GM12875 (cell line): ENCODE measurements around the gene SCNM1.
"Not testable (repeated sequence)": the region's sequence is repeated elsewhere in the genome, so short reads cannot be mapped to it uniquely, and the experiment has no call there.

ENCODE experiments used
- H3K4me3 ChIP-seq: one replicate; pipeline ENCODE4 v1.5.1; 2011; ENCODE audit warnings: low read depth, low read length, control low read depth
- TF ChIP-seq, protein P1 (sequence below): IDR thresholded peaks from 2 replicates; pipeline ENCODE4 v1.5.1; 2011; ENCODE audit warnings: low read depth, mild to moderate bottlenecking, control low read depth, inconsistent platforms, low read length, moderate library complexity, borderline replicate concordance; ENCODE audit not compliant: insufficient read depth

Gene SCNM1

DNA sequence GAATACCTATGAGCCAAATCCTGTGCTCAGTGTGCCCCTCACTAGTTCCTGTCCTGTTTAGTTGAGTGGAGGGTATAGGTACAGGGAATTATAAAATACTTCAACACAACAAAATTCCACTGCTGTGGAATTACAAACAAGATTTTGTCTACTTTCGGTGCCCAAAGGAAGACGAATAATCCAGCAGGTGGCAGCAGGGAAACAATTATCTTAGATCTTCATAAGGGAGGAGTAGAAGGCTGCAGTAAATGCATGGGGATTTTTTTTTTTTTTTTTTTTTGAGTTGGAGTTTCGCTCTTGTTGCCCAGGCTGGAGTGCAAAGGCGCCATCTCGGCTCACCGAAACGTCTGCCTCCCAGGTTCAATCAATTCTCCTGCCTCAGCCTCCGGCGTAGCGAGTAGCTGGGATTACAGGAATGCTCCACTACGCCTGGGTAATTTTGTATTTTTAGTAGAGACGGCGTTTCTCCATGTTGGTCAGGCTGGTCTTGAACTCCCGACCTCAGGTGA, 30.4 kb downstream of the SCNM1 start:
- no peak overlapping the region for H3K4me3 ChIP-seq
- TF ChIP-seq, protein P1, sequence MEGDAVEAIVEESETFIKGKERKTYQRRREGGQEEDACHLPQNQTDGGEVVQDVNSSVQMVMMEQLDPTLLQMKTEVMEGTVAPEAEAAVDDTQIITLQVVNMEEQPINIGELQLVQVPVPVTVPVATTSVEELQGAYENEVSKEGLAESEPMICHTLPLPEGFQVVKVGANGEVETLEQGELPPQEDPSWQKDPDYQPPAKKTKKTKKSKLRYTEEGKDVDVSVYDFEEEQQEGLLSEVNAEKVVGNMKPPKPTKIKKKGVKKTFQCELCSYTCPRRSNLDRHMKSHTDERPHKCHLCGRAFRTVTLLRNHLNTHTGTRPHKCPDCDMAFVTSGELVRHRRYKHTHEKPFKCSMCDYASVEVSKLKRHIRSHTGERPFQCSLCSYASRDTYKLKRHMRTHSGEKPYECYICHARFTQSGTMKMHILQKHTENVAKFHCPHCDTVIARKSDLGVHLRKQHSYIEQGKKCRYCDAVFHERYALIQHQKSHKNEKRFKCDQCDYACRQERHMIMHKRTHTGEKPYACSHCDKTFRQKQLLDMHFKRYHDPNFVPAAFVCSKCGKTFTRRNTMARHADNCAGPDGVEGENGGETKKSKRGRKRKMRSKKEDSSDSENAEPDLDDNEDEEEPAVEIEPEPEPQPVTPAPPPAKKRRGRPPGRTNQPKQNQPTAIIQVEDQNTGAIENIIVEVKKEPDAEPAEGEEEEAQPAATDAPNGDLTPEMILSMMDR: peak; percentile 31; the same call in 1 of the 2 replicates

DNA sequence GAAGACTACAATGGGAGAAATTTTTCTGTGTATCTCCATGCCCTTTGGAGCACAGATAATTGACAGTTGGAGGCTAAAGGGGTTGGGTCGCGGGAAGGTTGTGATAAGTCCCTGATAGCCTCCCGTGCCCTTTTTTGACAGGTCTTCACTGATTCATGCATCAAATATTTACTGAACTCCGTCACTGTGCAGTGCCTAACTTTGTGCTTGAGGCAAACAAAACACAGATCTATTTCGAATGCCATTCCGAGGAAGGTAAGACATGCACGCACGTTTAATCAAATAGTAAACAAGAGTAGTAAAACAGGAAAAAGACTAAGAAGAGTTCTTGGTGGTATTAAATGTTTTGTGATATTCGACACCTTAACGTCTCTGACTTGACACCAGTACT, 31.9 kb downstream of the SCNM1 start:
- peak overlapping the region; percentile 78 for H3K4me3 ChIP-seq
- TF ChIP-seq, protein P1: no peak

- TF ChIP-seq, protein P1: no peak
- H3K4me3 ChIP-seq: peak within 1 kb of the TSS; percentile 78
These were observed 32.5 kb downstream of the SCNM1 start, which contains the start of gene PIP5K1A for GRCh38 chr1:151198254-151199127. PIP5K1A (plus strand) TSS chr1:151198552; CDS start chr1:151198997, 445 bp downstream.

- peak overlapping the region; percentile 78 for H3K4me3 ChIP-seq
- TF ChIP-seq, protein P1: no peak
These were observed 34.1 kb downstream of the SCNM1 start for GRCh38 chr1:151199873-151200581.

DNA sequence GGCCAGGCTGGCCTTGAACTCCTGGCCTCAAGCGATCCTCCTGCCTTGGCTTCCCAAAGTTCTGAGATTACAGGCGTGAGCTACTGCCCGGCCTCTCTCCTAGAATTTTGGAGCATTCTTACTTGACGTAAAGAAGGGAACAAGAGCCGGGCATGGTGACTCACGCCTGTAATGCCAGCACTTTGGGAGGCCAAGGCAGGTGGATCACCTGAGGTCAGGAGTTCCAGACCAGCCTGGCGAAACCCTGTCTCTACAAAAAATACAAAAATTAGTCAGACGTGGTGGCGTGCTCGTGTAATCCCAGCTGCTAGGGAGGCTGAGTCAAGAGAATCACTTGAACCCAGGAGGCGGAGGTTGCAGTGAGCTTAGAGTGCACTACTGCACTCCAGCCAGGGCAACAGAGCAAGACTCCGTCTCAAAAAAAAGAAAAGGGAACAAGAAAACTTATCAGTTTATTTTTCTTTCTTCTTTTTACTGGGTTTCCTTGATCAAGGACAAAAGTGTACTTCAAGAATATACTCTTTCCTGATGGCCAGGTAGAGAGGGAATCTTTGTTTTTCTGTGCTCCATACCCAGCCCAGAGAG, 39.5 kb downstream of the SCNM1 start:
- not testable (repeated sequence) for H3K4me3 ChIP-seq

DNA sequence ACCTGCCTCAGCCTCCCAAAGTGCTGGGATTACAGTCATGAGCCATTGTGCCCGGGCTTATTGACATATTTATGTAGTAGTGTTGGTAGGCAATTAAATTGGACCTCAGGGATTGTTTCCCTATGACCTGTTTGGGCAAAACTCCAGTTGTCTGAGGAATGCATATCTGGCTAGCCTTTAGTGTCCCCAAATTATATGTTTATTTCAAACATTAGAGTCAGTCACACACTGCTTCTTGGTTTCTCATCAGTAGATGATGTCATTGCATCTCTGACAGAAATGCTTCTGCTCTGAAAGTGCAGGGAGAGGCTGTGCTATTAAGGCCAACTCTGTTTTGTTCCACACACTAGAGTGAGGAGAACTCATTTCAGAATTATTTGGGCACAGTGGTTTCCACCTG, 44.9 kb downstream of the SCNM1 start:
- H3K4me3 ChIP-seq: no peak overlapping the region
- TF ChIP-seq, protein P1: no peak

DNA sequence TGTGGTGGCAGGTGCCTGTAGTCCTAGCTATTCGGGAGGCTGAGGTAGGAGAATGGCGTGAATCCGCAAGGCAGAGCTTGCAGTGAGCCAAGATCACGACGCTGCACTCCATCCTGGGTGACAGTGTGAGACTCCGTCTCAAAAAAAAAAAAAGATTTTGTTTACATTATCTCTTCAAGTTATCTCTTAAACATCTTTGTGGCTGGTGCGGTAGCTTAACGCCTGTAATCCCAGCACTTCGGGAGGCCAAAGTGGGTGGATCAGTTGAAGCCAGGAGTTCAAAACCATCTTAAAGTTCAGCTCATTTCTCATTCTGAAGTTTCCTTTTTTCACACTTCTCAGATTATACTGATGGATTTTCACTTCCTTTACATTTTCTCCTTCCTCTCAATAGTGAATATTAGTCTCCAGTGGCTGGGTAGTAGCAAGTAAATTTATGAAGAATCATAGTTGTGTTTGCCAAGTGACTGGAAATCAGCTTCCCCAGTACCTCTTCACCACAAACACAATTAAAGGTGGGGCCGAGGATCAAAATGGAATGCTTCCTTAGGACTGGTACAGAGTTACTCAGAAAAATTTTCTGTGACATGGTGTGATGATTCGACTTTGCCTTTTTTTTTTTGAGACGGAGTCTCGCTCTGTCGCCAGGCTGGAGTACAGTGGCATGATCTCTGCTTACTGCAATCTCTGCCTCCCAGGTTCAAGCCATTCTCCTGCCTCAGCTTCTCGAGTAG, 46.2 kb downstream of the SCNM1 start:
- TF ChIP-seq, protein P1: no peak

More for the DNA sequence above, 46.2 kb downstream of the SCNM1 start:
- H3K4me3 ChIP-seq: no peak overlapping the region
